Spleen (tissue), 7 donors: ENCODE results near the gene GOLGA6L2.

Source experiments
- CTCF ChIP-seq, 11 experiments: fragments of 200-600 bp in 7 of 11; fragments of 450-650 bp in 4 of 11; sonication (generic) in 4 of 11; IDR thresholded peaks in 8 of 11; conservative IDR thresholded peaks in 3 of 11; 1 replicate in 7 of 11; 2 replicates in 4 of 11; pipeline versions ENCODE4 v1.4.0 to v1.8.0; 2016 to 2021; ENCODE audit warnings: antibody characterized with exemption in 11 of 11, inconsistent platforms in 4 of 11, mild to moderate bottlenecking in 1 of 11
- POLR2A ChIP-seq, 3 donors: fragments of 450-650 bp; IDR thresholded peaks; one replicate each; pipeline ENCODE4 v1.5.1; 2017; ENCODE audit warnings: antibody characterized with exemption in 3 of 3, mild to moderate bottlenecking in 1 of 3
- donor health status: DM: no; HTN: no; CAD: no; lungs with moderate emphysema.
- donor health status: DM: no; HTN: no; CAD: no.
- donor health status: DM: no; HTN: no; CAD: no.

DNA sequence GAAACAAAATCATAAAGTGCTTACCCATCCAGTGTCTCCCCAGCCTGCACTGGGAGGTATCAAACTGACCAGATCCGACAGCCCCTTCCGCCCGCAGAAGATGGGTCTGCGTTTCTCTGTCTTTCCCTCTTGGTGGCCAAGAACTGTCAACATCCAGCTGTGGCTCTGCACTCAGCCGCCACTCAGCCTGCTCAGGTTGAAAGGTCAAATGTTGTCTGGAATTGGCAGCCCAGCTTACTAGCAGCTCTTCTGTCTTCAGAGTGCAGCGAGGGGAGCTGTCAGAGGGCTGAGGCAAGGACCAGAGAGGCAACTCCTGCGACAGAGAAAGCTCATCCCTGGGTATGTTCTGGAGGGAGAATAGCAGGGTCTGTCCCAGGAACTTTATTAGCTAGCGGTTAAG is 45.4 kb downstream of the GOLGA6L2 start:
- TF ChIP-seq POLR2A (IDR thresholded peaks at IDR 0.05): no peak
- no peak for TF ChIP-seq CTCF (IDR thresholded peaks at IDR 0.05 in 8 of 11, conservative IDR thresholded peaks at IDR 0.05 in 3 of 11)
